ENCODE results near the gene STK17B.

The STK17B gene

GRCh38 chr2:196183528-196184231 lies 12.3 kb upstream of the STK17B start:
- no peak for DNase-seq

- no peak for DNase-seq
Measured at GRCh38 chr2:196183172-196183473, 11.7 kb upstream of the STK17B start.

- DNase-seq = no peak
Measured at GRCh38 chr2:196182439-196183171, 11.2 kb upstream of the STK17B start.

- no peak for DNase-seq
Measured at GRCh38 chr2:196181484-196181883, 10.1 kb upstream of the STK17B start.

GRCh38 chr2:196177124-196177523 lies 5.7 kb upstream of the STK17B start:
- no peak for DNase-seq

GRCh38 chr2:196176142-196176738 lies 4.9 kb upstream of the STK17B start:
- DNase-seq = peak; percentile 77

GRCh38 chr2:196174404-196174803 lies 3.0 kb upstream of the STK17B start:
- no peak for DNase-seq

GRCh38 chr2:196173505-196173904 lies 2.1 kb upstream of the STK17B start:
- DNase-seq = no peak

GRCh38 chr2:196172951-196173350 lies 1.6 kb upstream of the STK17B start:
- no peak for DNase-seq

GRCh38 chr2:196171946-196172345 lies 568 bp upstream of the STK17B start:
- no peak for DNase-seq

- peak; percentile 45 for DNase-seq
Measured at GRCh38 chr2:196170606-196171247, 651 bp downstream of the STK17B start.

GRCh38 chr2:196170213-196170605 lies 1.2 kb downstream of the STK17B start:
- peak; percentile 62 for DNase-seq

- no peak for DNase-seq
Measured at GRCh38 chr2:196169516-196169915, 1.9 kb downstream of the STK17B start.

GRCh38 chr2:196168181-196168580 lies 3.2 kb downstream of the STK17B start:
- DNase-seq = no peak

GRCh38 chr2:196167666-196168065 lies 3.7 kb downstream of the STK17B start:
- no peak for DNase-seq

GRCh38 chr2:196166876-196167275 lies 4.5 kb downstream of the STK17B start:
- no peak for DNase-seq

- no peak for DNase-seq
Measured at GRCh38 chr2:196165016-196165415, 6.4 kb downstream of the STK17B start.

- no peak for DNase-seq
Measured at GRCh38 chr2:196163285-196163684, 8.1 kb downstream of the STK17B start.

- DNase-seq = no peak
Measured at GRCh38 chr2:196162586-196163175, 8.7 kb downstream of the STK17B start.

GRCh38 chr2:196160946-196161345 lies 10.4 kb downstream of the STK17B start:
- no peak for DNase-seq

- peak; percentile 73 for DNase-seq
Measured at GRCh38 chr2:196160101-196160500, 11.3 kb downstream of the STK17B start.

- no peak for DNase-seq
Measured at GRCh38 chr2:196159221-196159892, 12.0 kb downstream of the STK17B start.

- DNase-seq = no peak
Measured at GRCh38 chr2:196155575-196155974, 15.8 kb downstream of the STK17B start.
